H1 (cell line): ENCODE measurements around the gene RUSC2. TPM values are rescaled to one million over a fixed set of nuclear protein-coding genes. Genes with fewer than 3 reads are reported as not detected.

Experiments
- CTCF ChIA-PET: fragments of 300-600 bp; sonication (Branson Sonifier 250); formaldehyde crosslinking; loops from one replicate; lab custom pipeline; 2021; ENCODE audit not compliant: partially characterized antibody; lab: Charles Lee
- POLR2A ChIA-PET: fragments of 300-600 bp; sonication (Branson Sonifier 250); formaldehyde crosslinking; loops from one replicate; lab custom pipeline; 2021; ENCODE audit warnings: inconsistent platforms; ENCODE audit not compliant: partially characterized antibody; lab: Charles Lee
- DNase-seq, 2 experiments: peaks; one replicate each; pipeline versions ENCODE4 v3.0.0 to v3.0.0-alpha.2; 2010 to 2022; ENCODE audit warnings: low spot score in 2 of 2, low read depth in 1 of 2, mixed read lengths in 1 of 2
- FAIRE-seq: peaks from 2 replicates; lab custom pipeline; 2011; peaks lifted over from hg19 to GRCh38; lab: Jason Lieb, UNC
- H2AFZ ChIP-seq: 2 replicates; pipeline ENCODE4 v1.8.1; 2012; ENCODE audit warnings: low read length, inconsistent platforms
- H2AK5ac ChIP-seq: 2 replicates; pipeline ENCODE4 v1.6.1; 2013; ENCODE audit warnings: low read depth, low read length
- H2BK120ac ChIP-seq: replicated peaks from 2 replicates; pipeline ENCODE3; 2013; ENCODE audit warnings: low read depth, low read length, inconsistent platforms
- H2BK12ac ChIP-seq: 2 replicates; pipeline ENCODE4 v1.6.1; 2013; ENCODE audit warnings: low read depth, low read length
- H2BK15ac ChIP-seq: 2 replicates; pipeline ENCODE4 v1.6.1; 2013; ENCODE audit warnings: low read length
- H2BK20ac ChIP-seq: 2 replicates; pipeline ENCODE4 v1.6.1; 2013; ENCODE audit warnings: low read length
- H2BK5ac ChIP-seq: 2 replicates; pipeline ENCODE4 v1.6.1; 2013; ENCODE audit warnings: low read depth, low read length
- H3K14ac ChIP-seq: 2 replicates; pipeline ENCODE4 v1.6.1; 2013; ENCODE audit warnings: inconsistent platforms; ENCODE audit not compliant: insufficient read length
- H3K18ac ChIP-seq: 2 replicates; pipeline ENCODE4 v1.6.1; 2013; ENCODE audit warnings: low read length; ENCODE audit errors: extremely low read depth
- H3K23ac ChIP-seq: 2 replicates; pipeline ENCODE4 v1.6.1; 2013; ENCODE audit warnings: inconsistent platforms; ENCODE audit not compliant: insufficient read length
- H3K23me2 ChIP-seq: 2 replicates; pipeline ENCODE4 v1.6.1; 2013; ENCODE audit warnings: low read depth, low read length
- H3K27ac ChIP-seq: 2 replicates; pipeline ENCODE4 v1.6.1; 2011; ENCODE audit warnings: low read depth, low read length, inconsistent platforms
- H3K27me3 ChIP-seq, 4 experiments: replicated peaks in 1 of 4; 1 replicate in 1 of 4; 2 replicates in 3 of 4; pipeline versions ENCODE4 v1.6.1 to v1.8.1; 2011 to 2013; ENCODE audit warnings: low read length in 3 of 4, mild to moderate bottlenecking in 3 of 4, inconsistent platforms in 2 of 4, mixed read lengths in 2 of 4, moderate library complexity in 1 of 4; ENCODE audit not compliant: control insufficient read depth in 3 of 4, insufficient read depth in 3 of 4; ENCODE audit errors: extremely low read depth in 1 of 4
- H3K36me3 ChIP-seq, 4 experiments: 2 replicates each; pipeline versions ENCODE4 v1.6.1 to v1.8.1; 2011 to 2013; ENCODE audit warnings: mild to moderate bottlenecking in 4 of 4, low read length in 3 of 4, moderate library complexity in 2 of 4, control low read depth in 1 of 4, inconsistent platforms in 1 of 4; ENCODE audit not compliant: insufficient read depth in 4 of 4, control insufficient read depth in 2 of 4
- H3K4ac ChIP-seq: replicated peaks from 2 replicates; pipeline ENCODE3; 2013; ENCODE audit warnings: low read length, low read depth, mixed read lengths, inconsistent platforms; ENCODE audit not compliant: insufficient read length
- H3K4me1 ChIP-seq, 4 experiments: replicated peaks in 1 of 4; 1 replicate in 1 of 4; 2 replicates in 3 of 4; pipeline versions ENCODE4 v1.6.1 to v1.8.1; 2011 to 2013; ENCODE audit warnings: low read length in 3 of 4, inconsistent platforms in 2 of 4, mixed read lengths in 1 of 4; ENCODE audit not compliant: insufficient read depth in 4 of 4, control insufficient read depth in 3 of 4
- H3K4me2 ChIP-seq, 2 experiments: 2 replicates each; pipeline versions ENCODE4 v1.6.1 to v1.8.1; 2011 to 2013; ENCODE audit warnings: low read depth in 2 of 2, low read length in 2 of 2, control low read depth in 1 of 2, inconsistent platforms in 1 of 2, mild to moderate bottlenecking in 1 of 2; ENCODE audit not compliant: insufficient read depth in 1 of 2
- H3K4me3 ChIP-seq, 4 experiments: fragments of 200-600, 300-600 bp in 1 of 4; sonication (generic), shearing (Covaris generic), sonication (Bioruptor Twin) in 1 of 4; 2 replicates each; pipeline versions ENCODE4 v1.5.1 to v1.8.1; 2011 to 2016; ENCODE audit warnings: low read length in 4 of 4, low read depth in 3 of 4, control low read depth in 2 of 4, inconsistent platforms in 2 of 4, mild to moderate bottlenecking in 2 of 4, mixed read lengths in 1 of 4, moderate library complexity in 1 of 4; ENCODE audit not compliant: insufficient read depth in 2 of 4; ENCODE audit errors: extremely low read depth in 1 of 4
- H3K56ac ChIP-seq: replicated peaks from 2 replicates; pipeline ENCODE3; 2013; ENCODE audit warnings: low read depth, mild to moderate bottlenecking, mixed read lengths, low read length, inconsistent platforms; ENCODE audit not compliant: insufficient read length
- H3K79me1 ChIP-seq: 2 replicates; pipeline ENCODE4 v1.6.1; 2013; ENCODE audit warnings: low read depth, low read length, control low read depth
- H3K79me2 ChIP-seq, 2 experiments: 2 replicates each; pipeline versions ENCODE4 v1.6.1 to v1.8.1; 2012 to 2013; ENCODE audit warnings: low read length in 2 of 2, mild to moderate bottlenecking in 2 of 2, inconsistent platforms in 1 of 2; ENCODE audit not compliant: insufficient read depth in 2 of 2, control insufficient read depth in 1 of 2
- H3K9ac ChIP-seq, 4 experiments: replicated peaks in 1 of 4; 1 replicate in 1 of 4; 2 replicates in 3 of 4; pipeline versions ENCODE4 v1.6.1 to v1.8.1; 2011 to 2013; ENCODE audit warnings: low read depth in 3 of 4, low read length in 3 of 4, control low read depth in 2 of 4, mild to moderate bottlenecking in 2 of 4, moderate library complexity in 2 of 4, inconsistent platforms in 1 of 4; ENCODE audit errors: extremely low read depth in 1 of 4
- H3K9me3 ChIP-seq, 2 experiments: 2 replicates each; pipeline versions ENCODE4 v1.6.1 to v1.8.1; 2012 to 2013; ENCODE audit warnings: mild to moderate bottlenecking in 2 of 2, moderate library complexity in 2 of 2, control low read depth in 1 of 2, inconsistent platforms in 1 of 2, low read depth in 1 of 2, low read length in 1 of 2, mixed read lengths in 1 of 2; ENCODE audit not compliant: insufficient read depth in 2 of 2
- H4K20me1 ChIP-seq, 2 experiments: replicated peaks in 1 of 2; 2 replicates each; pipeline versions ENCODE3 to v1.8.1; 2011 to 2013; ENCODE audit warnings: inconsistent platforms in 2 of 2, low read length in 2 of 2, mild to moderate bottlenecking in 1 of 2; ENCODE audit not compliant: insufficient read depth in 2 of 2, control insufficient read depth in 1 of 2
- H4K5ac ChIP-seq: 2 replicates; pipeline ENCODE4 v1.6.1; 2013; ENCODE audit warnings: low read length, low read depth, mixed read lengths, inconsistent platforms; ENCODE audit not compliant: insufficient read length
- H4K8ac ChIP-seq: 2 replicates; pipeline ENCODE4 v1.8.0; 2013; ENCODE audit warnings: mild to moderate bottlenecking, moderate library complexity, low read length, inconsistent platforms; ENCODE audit not compliant: insufficient read depth; ENCODE audit errors: extremely low read depth
- H4K91ac ChIP-seq: replicated peaks from 2 replicates; pipeline ENCODE3; 2013; ENCODE audit warnings: low read length, mixed read lengths, inconsistent platforms; ENCODE audit not compliant: insufficient read length
- RFX5 ChIP-seq: IDR thresholded peaks from 2 replicates; pipeline ENCODE4 v1.6.1; 2011; ENCODE audit warnings: low read depth, low read length, improper control_type of control experiment, borderline replicate concordance
- TCF12 ChIP-seq: IDR thresholded peaks from 2 replicates; pipeline ENCODE4 v1.6.1; 2011; ENCODE audit warnings: low read depth, mild to moderate bottlenecking, low read length
- WGBS, 2 experiments: shearing (Covaris generic) in 1 of 2; methylation state at CpG; one replicate each; pipeline versions ENCODE4 v1.1.6 to v1.1.7; 2013 to 2015; ENCODE audit warnings: low lambda C conversion rate in 2 of 2, mixed read lengths in 2 of 2, inconsistent platforms in 1 of 2, low coverage in 1 of 2, missing lambda C conversion rate in 1 of 2; ENCODE audit not compliant: insufficient replicate concordance in 2 of 2, insufficient coverage in 1 of 2, insufficient read length in 1 of 2; ENCODE audit errors: extremely low coverage in 1 of 2, missing lambda C conversion rate in 1 of 2; 5-methylcytosine and 5-hydroxymethylcytosine counted together
- long read RNA-seq, 2 experiments: library from RNA in 1 of 2; library from capped mRNA in 1 of 2; stranded (forward); transcript quantifications; one replicate each; pipeline ENCODE4 v2.0.0, GENCODE V29; 2021; ENCODE audit warnings: inconsistent platforms in 1 of 2
- polyA minus RNA-seq, 3 experiments: library from RNA; depleted of rRNA, polyadenylated mRNA; stranded (reverse); fragments of >200 nt; gene quantifications; 1 replicate in 2 of 3; 2 replicates in 1 of 3; pipeline ENCODE4 v1.2.3, GENCODE V29; 2011
- polyA plus RNA-seq, 7 experiments: library from polyadenylated mRNA; depleted of rRNA in 3 of 7; stranded (reverse) in 5 of 7; unstranded in 2 of 7; fragments of >200 nt in 5 of 7; fragments of 200-250 nt in 2 of 7; gene quantifications; 1 replicate in 5 of 7; 2 replicates in 1 of 7; 4 replicates in 1 of 7; pipeline versions ENCODE4 v1.2.1 to v1.2.3, GENCODE V29; 2011 to 2013; ENCODE audit warnings: missing spikeins in 2 of 7, mixed read lengths in 2 of 7
- total RNA-seq: library from RNA; stranded (reverse); fragmentation: NEBNext Ultra II Directional; extraction: Animal tissue kit (Norgen Biotek cat#: 25700); gene quantifications from 2 replicates; pipeline ENCODE4 v1.2.1, GENCODE V29; 2021

The RUSC2 gene, protein sequence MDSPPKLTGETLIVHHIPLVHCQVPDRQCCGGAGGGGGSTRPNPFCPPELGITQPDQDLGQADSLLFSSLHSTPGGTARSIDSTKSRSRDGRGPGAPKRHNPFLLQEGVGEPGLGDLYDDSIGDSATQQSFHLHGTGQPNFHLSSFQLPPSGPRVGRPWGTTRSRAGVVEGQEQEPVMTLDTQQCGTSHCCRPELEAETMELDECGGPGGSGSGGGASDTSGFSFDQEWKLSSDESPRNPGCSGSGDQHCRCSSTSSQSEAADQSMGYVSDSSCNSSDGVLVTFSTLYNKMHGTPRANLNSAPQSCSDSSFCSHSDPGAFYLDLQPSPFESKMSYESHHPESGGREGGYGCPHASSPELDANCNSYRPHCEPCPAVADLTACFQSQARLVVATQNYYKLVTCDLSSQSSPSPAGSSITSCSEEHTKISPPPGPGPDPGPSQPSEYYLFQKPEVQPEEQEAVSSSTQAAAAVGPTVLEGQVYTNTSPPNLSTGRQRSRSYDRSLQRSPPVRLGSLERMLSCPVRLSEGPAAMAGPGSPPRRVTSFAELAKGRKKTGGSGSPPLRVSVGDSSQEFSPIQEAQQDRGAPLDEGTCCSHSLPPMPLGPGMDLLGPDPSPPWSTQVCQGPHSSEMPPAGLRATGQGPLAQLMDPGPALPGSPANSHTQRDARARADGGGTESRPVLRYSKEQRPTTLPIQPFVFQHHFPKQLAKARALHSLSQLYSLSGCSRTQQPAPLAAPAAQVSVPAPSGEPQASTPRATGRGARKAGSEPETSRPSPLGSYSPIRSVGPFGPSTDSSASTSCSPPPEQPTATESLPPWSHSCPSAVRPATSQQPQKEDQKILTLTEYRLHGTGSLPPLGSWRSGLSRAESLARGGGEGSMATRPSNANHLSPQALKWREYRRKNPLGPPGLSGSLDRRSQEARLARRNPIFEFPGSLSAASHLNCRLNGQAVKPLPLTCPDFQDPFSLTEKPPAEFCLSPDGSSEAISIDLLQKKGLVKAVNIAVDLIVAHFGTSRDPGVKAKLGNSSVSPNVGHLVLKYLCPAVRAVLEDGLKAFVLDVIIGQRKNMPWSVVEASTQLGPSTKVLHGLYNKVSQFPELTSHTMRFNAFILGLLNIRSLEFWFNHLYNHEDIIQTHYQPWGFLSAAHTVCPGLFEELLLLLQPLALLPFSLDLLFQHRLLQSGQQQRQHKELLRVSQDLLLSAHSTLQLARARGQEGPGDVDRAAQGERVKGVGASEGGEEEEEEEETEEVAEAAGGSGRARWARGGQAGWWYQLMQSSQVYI (N-terminal part only)
- total RNA-seq (6.8 and 7.9 TPM in 2 replicates), polyA plus RNA-seq (2011; rRNA removed) (4.2 and 5.7 TPM in 2 replicates), polyA minus RNA-seq (2011; rRNA and poly(A)+ RNA removed) (12.4 and 15.5 TPM in 2 replicates)
- polyA plus RNA-seq (2011; cell fraction: cytosol; rRNA removed) = 3.6 TPM
- polyA plus RNA-seq (2011; cell fraction: nucleus; rRNA removed) = 11.4 TPM
- polyA plus RNA-seq (2012, experiment 1 of 2) = 3.2 to 4.6 TPM (median 3.7 TPM) in 4 replicates
- 3.4 TPM for polyA plus RNA-seq (2012, experiment 2 of 2)
- polyA plus RNA-seq (2013, experiment 1 of 2) = 2.5 TPM
- polyA plus RNA-seq (2013, experiment 2 of 2) = 2.2 TPM
- 4.7 TPM for polyA minus RNA-seq (2011; cell fraction: cytosol; rRNA and poly(A)+ RNA removed)
- polyA minus RNA-seq (2011; cell fraction: nucleus; rRNA and poly(A)+ RNA removed) = 7.7 TPM
- long read RNA-seq, experiment 1, partial matches to known transcripts = 1 of 2 reads
- long read RNA-seq, experiment 1, other reads (novel, unspliced or antisense) = 1 of 2 reads
- long read RNA-seq, experiment 2 = 0 reads

GRCh38 chr9:35489313-35490154 is at the start of gene RUSC2:
RUSC2 (plus strand) TSS chr9:35490111; CDS start chr9:35546522, 56,411 bp downstream.
- peak within 1 kb of the TSS; percentile 96 for H4K91ac ChIP-seq
- H3K4me2 ChIP-seq = peak within 1 kb of the TSS; percentile 78 to 80
- peak within 1 kb of the TSS; percentile 72; the same call in 1 of the 2 replicates for H2BK20ac ChIP-seq
- H2BK5ac ChIP-seq = peak within 1 kb of the TSS; percentile 82; the same call in 1 of the 2 replicates
- no peaks in the 10 kb centered on the region for H4K20me1 ChIP-seq
- H4K5ac ChIP-seq = peak within 1 kb of the TSS; percentile 60
- ChIA-PET POLR2A (interaction anchor here (0.6 to 2.0 kb wide), 16 partner anchors 11 to 694 kb away, joined by 3 to 7 read pairs (median 3); partner anchors contain the start of genes STOML2, TESK1 and VCP), CTCF (interaction anchor here (0.5 to 2.1 kb wide), 19 partner anchors 9 to 208 kb away, joined by 3 to 36 read pairs (median 4); no protein-coding TSS in a partner anchor)
- peak within 1 kb of the TSS; percentile 60; the same call in 1 of the 2 replicates for H3K27ac ChIP-seq
- no peak for FAIRE-seq
- DNase-seq = peak; percentile 61 to 93
- peaks cover 0 to 8% (median 4%) of the 10 kb centered on the region in 4 experiments; a peak in 4 of 7 replicates for H3K4me1 ChIP-seq
- H3K14ac ChIP-seq = no peak within 1 kb of the TSS
- peak within 1 kb of the TSS; percentile 30 to 77 (median 51) for H3K9ac ChIP-seq
- no peaks in the 10 kb centered on the region for H3K9me3 ChIP-seq
- H3K23me2 ChIP-seq = peaks cover 18% of the 10 kb centered on the region
- no peaks in the 10 kb centered on the region for H3K79me1 ChIP-seq
- peaks cover 0 to 5% (median 0%) of the 10 kb centered on the region in 4 experiments; a peak in 1 of 7 replicates for H3K27me3 ChIP-seq
- 0 out of 4 replicates have a peak, but pooled peaks cover 0 to 2% of the 10 kb centered on the region in 2 experiments for H3K79me2 ChIP-seq
- no peak within 1 kb of the TSS for H3K23ac ChIP-seq
- peak within 1 kb of the TSS; percentile 87; the same call in 1 of the 2 replicates for H4K8ac ChIP-seq
- WGBS, 2 experiments = 2% methylated on average over 38 of the region's 71 CpGs; no CpG with 5 or more reads in 1 of the 2 experiments
- H2BK12ac ChIP-seq = peak within 1 kb of the TSS; percentile 85
- peak within 1 kb of the TSS; percentile 71 to 87 (median 74) for H3K4me3 ChIP-seq
- H3K56ac ChIP-seq = no peak within 1 kb of the TSS
- no peaks in the 10 kb centered on the region for H3K36me3 ChIP-seq
- peak within 1 kb of the TSS; percentile 39 for H3K4ac ChIP-seq
- H2AK5ac ChIP-seq = peak within 1 kb of the TSS; percentile 82; the same call in 1 of the 2 replicates
- peak within 1 kb of the TSS; percentile 93 for H2AFZ ChIP-seq
- H3K18ac ChIP-seq = peak within 1 kb of the TSS; percentile 97
- H2BK15ac ChIP-seq = peak within 1 kb of the TSS; percentile 88; the same call in 1 of the 2 replicates
- no peak within 1 kb of the TSS for H2BK120ac ChIP-seq
- TF ChIP-seq RFX5 = no peak
- no peak for TF ChIP-seq TCF12
